ENCODE results near the gene BLTP1. TPM values are rescaled to one million over a fixed set of nuclear protein-coding genes. Genes with fewer than 3 reads are reported as not detected.

BLTP1 gene
- total and polyA plus RNA-seq, 9 of the 15 experiments (the other 6 are each of a cell fraction or from before 2014, with no cell fraction given), result 2.8 to 26.0 (median 13.1) TPM

- TF ChIP-seq SUPT5H (IDR thresholded peaks at IDR 0.05) (no peak), ZNF253 (CRISPR knock-in tag; conservative IDR thresholded peaks at IDR 0.05) (no peak), XRCC5 (IDR thresholded peaks at IDR 0.05; ENCODE audit: low read depth, low read length) (no peak), RBM14 (IDR thresholded peaks at IDR 0.05; ENCODE audit: borderline replicate concordance, insufficient read depth, low read depth, low read length) (no peak)
- TF ChIP-seq, protein P1, sequence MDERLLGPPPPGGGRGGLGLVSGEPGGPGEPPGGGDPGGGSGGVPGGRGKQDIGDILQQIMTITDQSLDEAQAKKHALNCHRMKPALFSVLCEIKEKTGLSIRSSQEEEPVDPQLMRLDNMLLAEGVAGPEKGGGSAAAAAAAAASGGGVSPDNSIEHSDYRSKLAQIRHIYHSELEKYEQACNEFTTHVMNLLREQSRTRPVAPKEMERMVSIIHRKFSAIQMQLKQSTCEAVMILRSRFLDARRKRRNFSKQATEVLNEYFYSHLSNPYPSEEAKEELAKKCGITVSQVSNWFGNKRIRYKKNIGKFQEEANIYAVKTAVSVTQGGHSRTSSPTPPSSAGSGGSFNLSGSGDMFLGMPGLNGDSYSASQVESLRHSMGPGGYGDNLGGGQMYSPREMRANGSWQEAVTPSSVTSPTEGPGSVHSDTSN (CRISPR knock-in tag; IDR thresholded peaks at IDR 0.05; ENCODE audit: low read depth), result no peak
- TF ChIP-seq, protein P1 (tag; conservative IDR thresholded peaks at IDR 0.05; ENCODE audit: low read depth), result no peak
Observed at GRCh38 chr4:122152711-122153226, 638 bp downstream of the BLTP1 start (continued).

- no peak overlapping the region for H3K4me3 ChIP-seq
- no peak overlapping the region for H3K4me2 ChIP-seq (ENCODE audit: insufficient read depth, low read length)
- 83% methylated on average over 2 of the region's 2 CpGs for WGBS (ENCODE audit: insufficient coverage, low coverage, missing lambda C conversion rate)
- in situ Hi-C loops (cut with MboI) (no loop called here), intact Hi-C loops (cut with micrococcal nuclease) (no loop called here)
- POLR2A ChIA-PET, result interaction anchor here (0.6 kb wide), 1 partner anchor 1192 kb away, joined by 4 read pairs; no protein-coding TSS in a partner anchor
- peaks cover 2 to 5% of the 10 kb centered on the region in 2 experiments; a peak in 2 of 5 replicates for H3K4me1 ChIP-seq (replicated peaks in 1 of 2; ENCODE audit: control insufficient read depth in 2 of 2, insufficient read depth in 2 of 2, low read length in 2 of 2)
- peaks cover 10% of the 10 kb centered on the region for H3K36me3 ChIP-seq (ENCODE audit: control insufficient read depth, insufficient read depth, low read length)
- H3K9me3 ChIP-seq (replicated peaks; ENCODE audit: control insufficient read depth, insufficient read depth, low read depth, low read length), result no peaks in the 10 kb centered on the region
- H3K9ac ChIP-seq (ENCODE audit: insufficient read depth in 1 of 2, low read depth in 2 of 2, low read length in 2 of 2), result no peak overlapping the region
- CTCF ChIA-PET (ENCODE audit: low intra/inter-chr PET ratio), result no interaction called here
- TF ChIP-seq TCF15 (CRISPR knock-in tag; IDR thresholded peaks at IDR 0.05), result no peak
- TF ChIP-seq CBX5 (IDR thresholded peaks at IDR 0.05; ENCODE audit: borderline replicate concordance, low read depth), result no peak
- TF ChIP-seq SPI1 (IDR thresholded peaks at IDR 0.05; ENCODE audit: borderline replicate concordance, low read depth, low read length), result peak; percentile 40; the same call in 1 of the 2 replicates
- H3K79me2 ChIP-seq (ENCODE audit: control insufficient read depth, insufficient read depth, low read length), result peaks cover 16% of the 10 kb centered on the region
- H3K9me1 ChIP-seq (ENCODE audit: control insufficient read depth, insufficient read depth, low read length), result no peaks in the 10 kb centered on the region
- FAIRE-seq (no peak), DNase-seq (ENCODE audit: extremely low read depth in 1 of 4, low spot score in 3 of 4) (no peak), ATAC-seq (no peak)
- H4K20me1 ChIP-seq (replicated peaks; ENCODE audit: control insufficient read depth, insufficient read depth, low read length), result no peaks in the 10 kb centered on the region
- H2AFZ ChIP-seq (ENCODE audit: low read depth, low read length), result no peak overlapping the region
- BruUV-seq (replicated peaks), result no TSS peak
- H3K27ac ChIP-seq (ENCODE audit: extremely low read depth, low read depth, low read length), result no peak overlapping the region
- H3K27me3 ChIP-seq (ENCODE audit: control insufficient read depth in 2 of 2, insufficient read depth in 2 of 2, low read length in 2 of 2), result no peaks in the 10 kb centered on the region
Observed at GRCh38 chr4:122156819-122157218, 4.7 kb downstream of the BLTP1 start.

All from K562 (cell line).